Muscle layer of duodenum (tissue), 2 donors: ENCODE data around the gene RECQL5.
A peak's percentile ranks its signal among the peaks of the same experiment; 100 is the strongest.
"Not testable (repeated sequence)": the region's sequence is repeated elsewhere in the genome, so short reads cannot be mapped to it uniquely, and the experiment has no call there.

Experiments
- H3K27ac ChIP-seq: one replicate; pipeline ENCODE4 v1.7.0; 2013; ENCODE audit warnings: mild to moderate bottlenecking, low read length
- H3K27me3 ChIP-seq: one replicate; pipeline ENCODE4 v1.7.0; 2013; ENCODE audit warnings: low read depth, mild to moderate bottlenecking, control low read depth, low read length
- H3K36me3 ChIP-seq, 2 donors: one replicate each; pipeline ENCODE4 v1.7.0; 2013; ENCODE audit warnings: low read length in 2 of 2, control low read depth in 1 of 2, mild to moderate bottlenecking in 1 of 2; ENCODE audit not compliant: insufficient read depth in 2 of 2, control insufficient read depth in 1 of 2
- H3K4me1 ChIP-seq, 2 donors: one replicate each; pipeline ENCODE4 v1.7.0; 2013; ENCODE audit warnings: low read length in 2 of 2, mild to moderate bottlenecking in 2 of 2, control low read depth in 1 of 2, moderate library complexity in 1 of 2; ENCODE audit not compliant: insufficient read depth in 2 of 2, control insufficient read depth in 1 of 2
- H3K4me3 ChIP-seq, 2 donors: one replicate each; pipeline ENCODE4 v1.7.0; 2013; ENCODE audit warnings: low read length in 2 of 2, low read depth in 1 of 2, mild to moderate bottlenecking in 1 of 2
- H3K9me3 ChIP-seq, 2 donors: one replicate each; pipeline ENCODE4 v1.7.0; 2013; ENCODE audit warnings: low read length in 2 of 2, control low read depth in 1 of 2, mild to moderate bottlenecking in 1 of 2; ENCODE audit not compliant: control insufficient read depth in 1 of 2
- donor health status: healthy.

Gene RECQL5

DNA sequence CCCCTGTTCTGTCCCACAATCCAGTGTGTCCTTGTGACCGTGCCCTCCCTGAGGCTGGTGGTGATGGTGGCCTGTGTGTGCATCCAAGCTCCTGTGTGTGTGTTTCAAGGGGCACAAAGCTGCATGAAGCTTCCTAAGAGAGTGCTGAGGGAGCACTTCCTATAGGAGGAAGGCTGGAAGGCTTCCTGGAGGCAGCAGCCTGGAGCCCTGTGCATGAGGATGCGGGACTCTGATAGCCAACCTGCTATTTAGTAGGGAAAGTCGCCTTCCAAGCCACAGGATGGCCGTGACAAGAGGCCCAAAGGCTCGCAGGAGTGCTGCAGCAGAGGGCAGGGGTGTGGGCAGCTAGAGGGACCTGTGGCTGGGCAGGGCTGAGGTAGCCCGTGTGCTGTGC, 71.0 kb downstream of the RECQL5 start:
- no peaks in the 10 kb centered on the region for H3K27me3 ChIP-seq
- no peaks in the 10 kb centered on the region for H3K9me3 ChIP-seq
- no peaks in the 10 kb centered on the region for H3K36me3 ChIP-seq
- no peaks in the 10 kb centered on the region for H3K4me1 ChIP-seq
- no peak overlapping the region for H3K27ac ChIP-seq
- H3K4me3 ChIP-seq, result no peak overlapping the region

DNA sequence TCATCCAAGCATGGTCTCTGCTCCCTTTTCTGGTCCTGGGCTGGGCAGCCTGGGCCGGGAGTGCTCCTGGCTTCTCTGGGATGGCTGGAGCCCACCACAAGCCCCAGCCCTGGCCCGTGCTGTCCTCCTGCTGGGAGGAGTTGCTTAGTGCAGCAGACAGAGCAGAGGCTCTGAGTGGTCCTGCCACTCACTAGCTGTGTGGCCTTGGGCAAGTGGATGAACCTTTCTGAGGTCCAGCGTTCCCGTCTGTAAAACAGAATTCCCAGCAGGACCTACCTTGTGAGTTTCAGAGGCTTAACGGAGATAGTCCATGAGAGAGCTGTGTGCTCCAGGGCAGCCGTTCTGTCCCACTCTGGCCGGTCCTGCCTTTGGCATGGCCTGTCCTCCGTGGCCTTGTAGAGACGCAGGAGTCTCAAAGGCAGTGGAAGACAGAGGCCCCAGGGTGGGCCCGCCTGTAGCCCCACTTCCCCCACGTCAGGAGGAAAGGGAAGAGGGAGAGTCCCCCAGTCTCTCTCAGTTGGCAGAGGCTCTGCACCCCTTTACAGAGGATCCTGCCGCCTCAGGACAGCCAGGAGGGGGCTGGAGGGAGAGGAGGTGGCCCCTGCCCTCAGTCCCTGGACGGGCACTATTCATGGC, 71.6 kb downstream of the RECQL5 start:
- Histone ChIP-seq H3K4me3 (no peak overlapping the region), H3K27me3 (no peaks in the 10 kb centered on the region), H3K4me1 (peaks cover 0 to under 1% of the 10 kb centered on the region in 2 donors), H3K36me3 (no peaks in the 10 kb centered on the region), H3K9me3 (no peaks in the 10 kb centered on the region), H3K27ac (no peak overlapping the region)

DNA sequence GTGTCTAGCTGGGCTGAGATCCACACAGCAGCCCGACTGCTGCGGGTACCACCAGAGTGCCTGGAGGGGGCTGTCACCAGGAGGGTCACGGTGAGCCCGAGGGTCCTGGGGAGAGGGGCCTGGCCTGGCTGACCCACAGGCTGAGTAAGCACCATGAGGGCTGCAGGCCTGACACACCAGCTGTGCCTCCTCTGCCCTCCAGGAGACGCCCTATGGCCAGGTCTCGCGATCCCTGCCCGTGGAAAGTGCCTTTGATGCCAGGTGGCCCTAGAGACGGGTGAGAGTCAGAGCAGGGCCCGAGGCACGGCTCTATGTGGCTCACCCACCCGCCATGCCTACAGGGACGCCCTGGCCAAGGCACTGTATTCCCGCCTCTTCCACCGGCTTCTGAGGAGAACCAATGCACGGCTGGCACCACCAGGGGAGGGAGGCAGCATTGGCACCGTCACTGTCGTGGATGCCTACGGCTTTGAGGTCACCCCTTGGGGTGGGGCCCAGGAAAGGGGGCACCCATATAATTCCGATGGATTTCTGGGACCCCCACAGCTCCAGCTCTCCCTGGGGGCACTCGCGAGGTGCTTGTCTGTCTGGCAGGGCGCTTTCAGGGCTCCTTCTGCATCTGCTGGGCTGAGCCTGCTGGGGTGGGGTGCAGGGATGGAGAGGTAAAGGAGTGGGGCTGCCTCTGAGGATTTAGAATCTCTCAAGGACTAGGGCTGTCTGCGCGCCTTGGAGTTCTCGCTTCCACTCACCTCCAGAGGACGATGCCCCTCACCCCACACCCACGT, 72.3 kb downstream of the RECQL5 start:
- Histone ChIP-seq H3K4me1 (peaks cover 0 to 8% of the 10 kb centered on the region in 2 donors), H3K9me3 (no peaks in the 10 kb centered on the region), H3K27ac (no peak overlapping the region), H3K36me3 (no peaks in the 10 kb centered on the region), H3K27me3 (no peaks in the 10 kb centered on the region), H3K4me3 (no peak overlapping the region)

DNA sequence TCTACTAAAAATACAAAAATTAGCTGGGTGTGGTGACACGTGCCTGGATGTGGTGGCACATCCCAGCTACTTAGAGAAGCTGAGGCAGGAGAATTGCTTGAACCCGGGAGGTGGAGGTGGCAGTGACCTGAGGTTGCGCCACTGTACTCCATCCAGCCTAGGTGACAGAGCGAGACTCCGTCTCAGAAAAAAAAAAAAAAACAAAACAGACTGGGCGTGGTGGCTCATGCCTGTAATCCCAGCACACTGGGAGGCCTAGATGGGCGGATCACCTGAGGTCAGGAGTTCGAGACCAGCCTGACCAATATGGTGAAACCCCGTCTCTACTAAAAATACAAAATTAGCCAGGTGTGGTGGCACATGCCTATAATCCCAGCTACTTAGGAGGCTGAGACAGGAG, 73.5 kb downstream of the RECQL5 start:
- not testable (repeated sequence) for H3K9me3 ChIP-seq, H3K27ac ChIP-seq, H3K36me3 ChIP-seq, H3K4me3 ChIP-seq, H3K27me3 ChIP-seq
- H3K4me1 ChIP-seq, result peaks cover 0 to 11% of the 10 kb centered on the region in 2 donors

DNA sequence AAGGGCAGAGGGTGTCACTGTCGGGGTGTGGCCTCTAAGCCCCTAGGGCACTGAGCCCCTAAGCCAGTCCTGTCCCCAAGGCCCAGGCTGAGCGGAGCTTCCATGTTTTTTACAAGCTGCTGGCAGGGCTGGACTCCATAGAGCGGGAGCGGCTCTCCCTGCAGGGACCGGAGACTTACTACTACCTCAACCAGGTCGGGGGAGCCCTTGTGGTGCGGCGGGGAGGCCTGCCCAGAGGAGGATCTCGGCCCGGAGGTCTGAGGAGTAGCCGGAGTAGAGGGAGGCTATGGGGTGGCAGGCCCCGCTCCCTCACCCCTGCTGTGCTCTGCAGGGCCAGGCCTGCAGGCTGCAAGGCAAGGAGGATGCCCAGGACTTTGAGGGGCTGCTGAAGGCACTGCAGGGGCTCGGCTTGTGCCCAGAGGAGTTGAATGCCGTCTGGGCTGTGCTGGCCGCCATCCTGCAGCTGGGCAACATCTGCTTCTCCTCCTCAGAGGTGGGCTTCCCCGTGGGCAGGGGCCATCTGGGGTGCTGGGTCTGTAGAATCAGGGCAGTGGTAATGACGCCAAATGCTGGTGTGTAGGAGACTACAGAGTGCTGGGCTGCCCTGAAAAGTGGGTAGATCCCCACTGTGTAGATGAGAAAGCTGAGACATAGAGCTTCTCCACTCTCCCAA, 74.5 kb downstream of the RECQL5 start:
- Histone ChIP-seq H3K4me1 (peaks cover 0 to 12% of the 10 kb centered on the region in 2 donors), H3K36me3 (no peaks in the 10 kb centered on the region), H3K9me3 (no peaks in the 10 kb centered on the region), H3K27ac (no peak overlapping the region), H3K27me3 (no peaks in the 10 kb centered on the region), H3K4me3 (no peak overlapping the region)

DNA sequence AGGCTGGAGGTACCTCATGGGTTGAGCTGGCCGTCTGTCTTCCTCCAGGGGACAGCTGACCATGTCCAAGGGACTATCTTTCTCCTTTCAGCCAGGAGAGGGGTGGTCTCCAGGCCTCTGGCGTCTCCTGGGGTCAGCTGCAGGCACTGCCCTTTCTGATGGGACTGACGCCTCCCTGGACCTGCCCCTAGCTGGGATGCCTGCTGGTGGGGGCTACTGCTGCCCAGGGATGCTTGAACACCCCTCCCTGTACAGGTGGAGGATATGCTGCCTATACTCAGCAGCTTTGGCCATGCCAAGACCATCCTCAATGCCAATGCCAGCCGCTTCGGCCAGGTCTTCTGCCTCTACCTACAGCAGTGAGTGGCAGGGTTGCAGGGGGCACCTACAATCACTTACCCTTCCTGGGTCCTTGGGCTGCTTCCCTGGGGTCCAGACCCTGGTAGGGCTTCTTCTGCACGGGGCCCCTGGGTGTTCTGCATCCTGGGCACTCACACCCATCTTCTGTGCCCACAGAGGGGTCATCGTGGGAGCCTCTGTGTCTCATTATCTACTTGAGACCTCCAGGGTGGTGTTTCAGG, 75.1 kb downstream of the RECQL5 start:
- Histone ChIP-seq H3K36me3 (no peaks in the 10 kb centered on the region), H3K4me3 (no peak overlapping the region), H3K9me3 (no peaks in the 10 kb centered on the region), H3K4me1 (peaks cover 0 to 16% of the 10 kb centered on the region in 2 donors), H3K27ac (no peak overlapping the region), H3K27me3 (no peaks in the 10 kb centered on the region)

DNA sequence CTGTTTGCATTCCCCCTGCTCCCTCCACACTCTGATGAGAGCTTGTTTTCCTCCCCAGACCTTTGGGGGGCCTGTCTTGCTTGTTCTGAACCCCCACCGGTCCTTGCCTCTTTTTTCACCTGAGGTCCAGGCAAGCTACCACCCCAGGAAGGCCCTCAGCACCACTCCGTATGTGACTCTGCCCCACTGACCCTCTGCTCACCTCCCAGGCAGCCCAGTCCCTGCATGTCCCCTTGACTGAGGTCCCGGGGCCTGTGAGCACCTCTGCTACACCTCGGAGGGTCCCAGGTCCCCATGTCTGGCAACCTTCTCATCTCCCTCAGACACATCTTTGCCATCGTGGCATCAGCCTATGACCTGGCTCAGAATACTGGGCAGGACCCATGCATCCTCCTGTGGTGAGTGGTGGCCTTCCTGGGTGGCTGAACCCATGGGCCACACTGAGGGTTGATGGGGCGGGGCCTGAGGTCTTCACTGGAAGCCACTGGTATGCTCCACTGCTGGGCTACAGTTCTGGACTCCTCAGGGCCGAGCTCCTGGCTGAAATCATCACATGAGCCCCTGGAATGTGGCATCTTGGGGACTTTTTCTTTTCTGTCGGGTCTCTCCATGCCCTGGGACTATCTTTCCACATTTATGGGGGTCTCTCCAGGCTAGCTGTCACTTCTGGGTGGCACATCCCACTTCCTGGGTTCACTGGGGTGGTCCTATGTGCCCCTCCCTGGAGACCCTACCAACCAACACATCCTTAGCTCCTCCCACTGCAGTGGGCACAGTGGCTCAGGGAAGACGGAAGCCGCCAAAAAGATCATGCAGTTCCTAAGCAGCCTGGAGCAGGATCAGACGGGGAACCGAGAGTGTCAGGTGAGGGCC, 75.9 kb downstream of the RECQL5 start:
- Histone ChIP-seq H3K27me3 (no peaks in the 10 kb centered on the region), H3K27ac (no peak overlapping the region), H3K4me3 (no peak overlapping the region), H3K36me3 (no peaks in the 10 kb centered on the region), H3K4me1 (peaks cover 0 to 16% of the 10 kb centered on the region in 2 donors), H3K9me3 (no peaks in the 10 kb centered on the region)

DNA sequence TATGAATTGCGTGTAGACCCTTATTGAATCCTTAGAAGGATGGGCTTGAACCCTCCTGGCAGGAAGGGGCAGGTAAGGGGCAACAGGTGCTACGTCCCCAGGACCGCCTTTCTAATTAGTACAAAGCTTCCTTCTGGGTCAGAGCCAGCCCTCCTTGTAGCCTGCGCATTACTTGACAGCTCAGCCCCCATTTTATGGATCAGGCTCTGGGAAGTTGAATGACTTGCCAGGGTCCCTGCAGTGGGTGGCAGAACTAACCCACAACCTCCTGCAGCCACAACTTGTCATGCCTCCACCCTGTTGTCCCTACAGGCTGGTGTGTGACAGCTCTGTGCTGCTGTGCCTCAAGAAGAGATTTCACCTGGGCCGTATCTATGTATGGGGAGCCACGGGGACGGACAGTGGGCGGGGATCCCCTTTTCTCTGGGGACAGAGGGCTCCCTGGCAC, 76.6 kb downstream of the RECQL5 start:
- Histone ChIP-seq H3K27me3 (no peaks in the 10 kb centered on the region), H3K36me3 (no peaks in the 10 kb centered on the region), H3K27ac (no peak overlapping the region), H3K9me3 (no peaks in the 10 kb centered on the region), H3K4me3 (peak overlapping the region in 1 of 2 donors; percentile 68), H3K4me1 (peaks cover 0 to 16% of the 10 kb centered on the region in 2 donors)

DNA sequence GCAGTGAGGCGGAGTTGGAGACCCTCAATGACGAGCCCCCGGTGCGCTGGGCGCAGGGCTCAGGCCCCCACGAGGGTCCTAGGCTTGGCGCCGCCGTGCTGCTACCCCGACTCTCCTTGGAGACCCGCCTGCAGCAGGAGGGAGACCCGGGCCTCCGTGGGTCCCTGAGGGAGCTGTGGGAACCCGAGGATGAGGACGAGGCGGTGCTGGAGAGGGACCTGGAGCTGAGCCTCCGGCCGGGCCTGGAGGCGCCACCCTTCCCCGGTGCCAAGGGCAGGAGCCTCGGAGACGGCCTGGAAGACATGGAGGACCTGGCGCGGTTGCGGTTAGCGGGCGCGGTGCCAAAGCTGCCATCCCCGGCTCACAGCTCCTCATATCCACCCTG, 77.0 kb downstream of the RECQL5 start:
- Histone ChIP-seq H3K4me3 (peak overlapping the region in 1 of 2 donors; percentile 68), H3K4me1 (peaks cover 0 to 16% of the 10 kb centered on the region in 2 donors), H3K27me3 (no peaks in the 10 kb centered on the region), H3K36me3 (no peaks in the 10 kb centered on the region), H3K27ac (no peak overlapping the region), H3K9me3 (no peaks in the 10 kb centered on the region)

DNA sequence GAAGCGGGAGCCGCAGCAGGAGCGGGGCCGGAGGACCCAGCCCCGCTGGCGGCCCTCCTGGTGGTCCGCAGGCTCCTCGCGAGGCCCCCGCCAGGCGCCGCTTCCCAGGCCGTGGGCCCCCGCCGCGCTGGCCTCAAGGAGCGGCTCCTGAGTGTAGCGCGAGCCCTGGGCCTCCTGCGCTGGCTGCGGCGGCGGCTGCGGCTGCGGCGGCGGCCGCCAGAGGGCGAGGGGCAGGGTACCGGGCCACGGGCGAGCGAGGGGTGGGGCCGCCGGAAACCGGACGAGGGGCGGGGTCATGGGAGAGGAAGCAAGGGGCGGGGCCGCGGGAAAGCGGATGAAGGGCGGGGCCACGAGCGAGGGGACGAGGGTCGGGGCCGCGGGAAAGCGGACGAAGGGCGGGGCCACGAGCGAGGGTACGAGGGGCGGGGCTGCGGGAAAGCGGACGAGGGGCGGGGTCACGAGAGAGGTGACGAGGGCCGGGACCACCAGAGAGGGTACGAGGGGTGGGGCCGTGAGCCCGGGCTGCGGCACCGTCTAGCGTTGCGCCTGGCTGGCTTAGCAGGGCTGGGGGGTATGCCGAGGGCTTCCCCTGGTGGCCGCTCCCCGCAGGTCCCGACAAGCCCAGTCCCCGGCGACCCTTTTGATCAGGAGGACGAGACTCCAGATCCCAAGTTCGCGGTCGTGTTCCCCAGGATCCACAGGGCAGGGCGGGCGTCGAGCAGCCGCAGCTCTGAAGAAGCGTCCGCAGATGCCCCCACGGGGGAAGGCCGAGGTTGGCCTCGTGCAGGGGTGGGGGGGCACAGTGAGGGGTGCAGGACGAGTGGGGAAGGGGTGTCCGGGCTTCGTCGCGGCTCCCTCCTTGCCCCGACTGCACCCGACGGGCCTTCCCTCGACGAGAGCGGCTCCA, 77.7 kb downstream of the RECQL5 start:
- no peaks in the 10 kb centered on the region for H3K27me3 ChIP-seq
- no peaks in the 10 kb centered on the region for H3K9me3 ChIP-seq
- H3K36me3 ChIP-seq, result no peaks in the 10 kb centered on the region
- H3K27ac ChIP-seq, result no peak overlapping the region
- H3K4me3 ChIP-seq, result peak overlapping the region in 1 of 2 donors; percentile 68
- peaks cover 0 to 16% of the 10 kb centered on the region in 2 donors for H3K4me1 ChIP-seq
